Left lung (tissue), 10 donors: ENCODE results near the gene SKIDA1. TPM values are rescaled to one million over a fixed set of nuclear protein-coding genes. Genes with fewer than 3 reads are reported as not detected.

Experiments used
- ATAC-seq: fragments of 200-7000 bp; cut with Tn5 transposase; one replicate; pipeline ENCODE4 v1.9.1; 2020; ENCODE audit warnings: moderate library complexity
- DNase-seq, 4 donors: peaks; one replicate each; pipeline ENCODE4 v3.0.0-alpha.2; 2013 to 2020
- H3K27ac ChIP-seq, 2 donors: fragments of 200-600 bp; sonication (generic) in 1 of 2; one replicate each; pipeline versions ENCODE4 v1.5.0 to v1.8.0; 2020 to 2021
- H3K27me3 ChIP-seq, 2 donors: fragments of 200-600 bp; sonication (generic) in 1 of 2; one replicate each; pipeline versions ENCODE4 v1.5.0 to v1.8.0; 2020 to 2021
- H3K36me3 ChIP-seq, 2 donors: fragments of 200-600 bp; sonication (generic) in 1 of 2; one replicate each; pipeline versions ENCODE4 v1.5.0 to v1.8.0; 2020 to 2021
- H3K4me1 ChIP-seq, 2 donors: fragments of 200-600 bp; one replicate each; pipeline ENCODE4 v1.8.0; 2021
- H3K4me3 ChIP-seq, 2 donors: fragments of 200-600 bp; sonication (generic) in 1 of 2; one replicate each; pipeline versions ENCODE4 v1.5.0 to v1.8.0; 2020 to 2021; ENCODE audit warnings: mild to moderate bottlenecking in 1 of 2
- H3K9me3 ChIP-seq, 2 donors: fragments of 200-600 bp; sonication (generic) in 1 of 2; one replicate each; pipeline versions ENCODE4 v1.5.0 to v1.8.0; 2020 to 2021
- CTCF ChIP-seq, 2 donors: fragments of 200-600 bp; sonication (generic) in 1 of 2; IDR thresholded peaks; one replicate each; pipeline versions ENCODE4 v1.5.0 to v1.8.0; 2021; ENCODE audit warnings: antibody characterized with exemption in 2 of 2
- intact Hi-C, 2 donors: fragments of 100-400 bp; cut with DNase I; formaldehyde crosslinking; loops; one replicate each; pipeline versions ENCODE4 v1.11.2 to v1.14.2; 2022
- polyA plus RNA-seq, 6 donors: library from polyadenylated mRNA; unstranded; fragments of 120-200 nt; gene quantifications; one replicate each; pipeline ENCODE4 v1.2.1, GENCODE V29; 2013; ENCODE audit not compliant: insufficient read length in 6 of 6
- total RNA-seq, 2 donors: library from RNA; stranded (reverse); fragmentation: NEBNext Ultra II Directional; extraction: Animal tissue kit (Norgen Biotek cat#: 25700); gene quantifications; one replicate each; pipeline ENCODE4 v1.2.1, GENCODE V29; 2021
- donor health status: DM: no; HTN: yes; CAD: no.
- donor health status: DM: no; HTN: no; CAD: no.

Gene SKIDA1
- total and polyA plus RNA-seq, 8 donors, result 1.2 to 6.2 (median 4.9) TPM

DNA sequence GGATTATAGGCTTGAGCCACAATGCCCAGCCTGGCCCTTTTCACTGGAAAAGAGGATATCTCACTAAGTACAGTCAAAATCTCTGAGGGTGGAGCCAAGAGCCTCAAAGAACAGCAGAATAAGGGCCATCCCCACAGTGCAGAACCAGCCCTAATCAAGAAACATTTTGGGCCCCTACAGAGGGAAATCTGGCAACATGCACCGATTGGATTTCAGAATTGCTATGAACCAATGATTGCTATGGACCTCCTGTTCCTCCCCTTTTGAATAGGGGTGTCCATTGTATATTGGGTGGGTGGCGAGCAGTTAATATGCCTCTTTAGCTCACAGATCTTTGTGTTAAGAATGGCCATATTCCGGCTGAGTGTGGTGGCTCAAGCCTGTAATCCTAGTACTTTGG is 42.7 kb downstream of the SKIDA1 start:
- H3K9me3 ChIP-seq, result no peaks in the 10 kb centered on the region
- no peak for ATAC-seq
- DNase-seq, result no peak
- H3K4me3 ChIP-seq, result no peak overlapping the region
- H3K27ac ChIP-seq, result no peak overlapping the region
- no peaks in the 10 kb centered on the region for H3K4me1 ChIP-seq
- H3K36me3 ChIP-seq, result no peaks in the 10 kb centered on the region
- no peaks in the 10 kb centered on the region for H3K27me3 ChIP-seq
- no peak for TF ChIP-seq CTCF (IDR thresholded peaks at IDR 0.05)
- intact Hi-C loops, result no loop called here

GRCh38 chr10:21481407-21481806 is 44.1 kb downstream of the SKIDA1 start:
- intact Hi-C loops, result no loop called here
- no peak overlapping the region for H3K4me3 ChIP-seq
- no peak for DNase-seq
- H3K36me3 ChIP-seq, result no peaks in the 10 kb centered on the region
- no peak for ATAC-seq
- H3K9me3 ChIP-seq, result no peaks in the 10 kb centered on the region
- no peak for TF ChIP-seq CTCF (IDR thresholded peaks at IDR 0.05)
- H3K4me1 ChIP-seq, result no peaks in the 10 kb centered on the region
- no peak overlapping the region for H3K27ac ChIP-seq
- no peaks in the 10 kb centered on the region for H3K27me3 ChIP-seq

DNA sequence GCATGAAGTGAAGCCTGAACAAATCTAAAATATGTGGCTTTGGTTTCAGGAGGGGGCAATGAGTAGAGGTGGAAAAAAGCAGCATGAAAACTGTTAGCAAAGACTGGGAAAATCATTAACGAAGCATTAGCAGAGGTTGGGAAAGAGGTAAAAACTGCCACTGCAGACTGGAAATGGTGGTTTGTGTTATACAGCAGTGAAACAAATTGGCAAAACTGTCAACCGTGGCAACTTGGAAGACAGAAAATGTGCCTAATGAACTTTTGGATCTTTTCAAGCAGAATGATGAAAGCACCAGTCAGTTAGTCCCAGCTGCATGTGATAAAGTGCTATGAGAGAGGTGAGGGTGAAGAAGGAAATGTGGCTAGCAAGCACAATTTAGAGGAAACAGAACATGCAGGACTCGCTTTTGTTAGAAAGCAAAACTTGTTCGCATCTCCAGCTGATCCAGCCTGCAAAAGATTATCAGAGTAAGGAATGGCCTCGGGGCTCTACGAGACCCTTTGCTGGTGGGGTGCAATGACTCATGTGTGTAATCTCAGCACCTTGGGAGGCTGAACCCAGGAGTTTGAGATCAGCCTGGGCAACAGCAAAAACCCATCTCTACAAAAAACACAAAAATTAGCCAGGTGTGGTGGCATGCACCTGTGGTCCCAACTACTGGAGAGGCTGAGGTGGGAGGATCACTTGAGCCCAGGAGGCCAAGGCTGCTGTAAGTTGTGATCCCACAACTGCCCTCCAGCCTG is 45.7 kb downstream of the SKIDA1 start:
- H3K9me3 ChIP-seq, result no peaks in the 10 kb centered on the region
- intact Hi-C loops, result no loop called here
- no peak for TF ChIP-seq CTCF (IDR thresholded peaks at IDR 0.05)
- ATAC-seq (no peak), DNase-seq (no peak)
- H3K4me1 ChIP-seq, result no peaks in the 10 kb centered on the region
- H3K27ac ChIP-seq, result no peak overlapping the region
- H3K36me3 ChIP-seq, result no peaks in the 10 kb centered on the region
- H3K27me3 ChIP-seq, result no peaks in the 10 kb centered on the region
- H3K4me3 ChIP-seq, result no peak overlapping the region

- Histone ChIP-seq H3K9me3 (no peaks in the 10 kb centered on the region), H3K4me1 (no peaks in the 10 kb centered on the region), H3K4me3 (no peak overlapping the region), H3K36me3 (no peaks in the 10 kb centered on the region), H3K27ac (no peak overlapping the region), H3K27me3 (no peaks in the 10 kb centered on the region)
- intact Hi-C loops, result no loop called here
- no peak for TF ChIP-seq CTCF (IDR thresholded peaks at IDR 0.05)
- DNase-seq (no peak), ATAC-seq (no peak)
Observed at GRCh38 chr10:21475393-21475792, 50.1 kb downstream of the SKIDA1 start.

DNA sequence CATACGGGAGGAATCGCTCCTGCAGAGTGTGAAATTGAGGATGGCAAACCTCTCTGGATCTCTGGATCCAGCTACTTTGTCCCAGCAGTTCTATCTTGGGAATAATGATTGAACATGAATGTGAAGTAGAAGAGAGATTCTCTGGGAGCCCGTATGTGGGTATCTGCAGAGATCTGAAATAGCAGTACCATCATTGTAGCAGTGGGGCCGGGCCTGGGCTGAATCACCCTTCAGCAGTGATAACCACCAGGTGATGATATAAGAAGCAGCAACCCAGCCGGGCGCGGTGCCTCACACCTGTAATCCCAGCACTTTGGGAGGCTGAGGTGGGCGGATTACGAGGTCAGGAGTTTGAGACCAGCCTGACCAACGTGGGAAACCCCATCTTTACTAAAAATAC is 51.9 kb downstream of the SKIDA1 start:
- H3K4me3 ChIP-seq, result no peak overlapping the region
- ATAC-seq (no peak), DNase-seq (no peak)
- H3K36me3 ChIP-seq, result no peaks in the 10 kb centered on the region
- no peaks in the 10 kb centered on the region for H3K9me3 ChIP-seq
- TF ChIP-seq CTCF (IDR thresholded peaks at IDR 0.05), result no peak
- H3K27ac ChIP-seq, result no peak overlapping the region
- intact Hi-C loops, result no loop called here
- no peaks in the 10 kb centered on the region for H3K27me3 ChIP-seq
- no peaks in the 10 kb centered on the region for H3K4me1 ChIP-seq
